ENCODE data around the gene TMEM131. TPM values are rescaled to one million over a fixed set of nuclear protein-coding genes. Genes with fewer than 3 reads are reported as not detected.

TMEM131 gene
- total and polyA plus RNA-seq, 2 experiments from 2014 or later = 9.2 to 22.7 TPM

DNA sequence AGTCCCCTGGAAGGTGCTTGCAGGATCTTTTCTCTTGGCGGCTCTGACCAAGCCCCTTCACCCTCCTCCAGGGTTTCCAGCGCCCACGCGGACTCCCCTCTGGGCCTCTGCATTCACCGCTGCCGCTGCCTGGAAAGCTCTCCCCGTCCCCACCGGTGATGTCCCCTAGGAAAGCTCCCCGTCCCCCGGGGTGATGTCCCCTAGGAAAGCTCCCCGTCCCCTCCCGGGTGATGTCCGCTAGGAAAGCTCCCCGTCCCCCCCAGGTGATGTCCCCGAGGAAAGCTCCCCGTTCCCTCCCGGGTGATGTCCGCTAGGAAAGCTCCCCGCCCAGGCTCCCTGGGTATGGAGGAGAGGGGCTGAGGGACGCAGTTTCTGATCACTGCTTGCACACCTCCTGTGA is 254.5 kb downstream of the TMEM131 start (continued):
- TF ChIP-seq, protein P1, sequence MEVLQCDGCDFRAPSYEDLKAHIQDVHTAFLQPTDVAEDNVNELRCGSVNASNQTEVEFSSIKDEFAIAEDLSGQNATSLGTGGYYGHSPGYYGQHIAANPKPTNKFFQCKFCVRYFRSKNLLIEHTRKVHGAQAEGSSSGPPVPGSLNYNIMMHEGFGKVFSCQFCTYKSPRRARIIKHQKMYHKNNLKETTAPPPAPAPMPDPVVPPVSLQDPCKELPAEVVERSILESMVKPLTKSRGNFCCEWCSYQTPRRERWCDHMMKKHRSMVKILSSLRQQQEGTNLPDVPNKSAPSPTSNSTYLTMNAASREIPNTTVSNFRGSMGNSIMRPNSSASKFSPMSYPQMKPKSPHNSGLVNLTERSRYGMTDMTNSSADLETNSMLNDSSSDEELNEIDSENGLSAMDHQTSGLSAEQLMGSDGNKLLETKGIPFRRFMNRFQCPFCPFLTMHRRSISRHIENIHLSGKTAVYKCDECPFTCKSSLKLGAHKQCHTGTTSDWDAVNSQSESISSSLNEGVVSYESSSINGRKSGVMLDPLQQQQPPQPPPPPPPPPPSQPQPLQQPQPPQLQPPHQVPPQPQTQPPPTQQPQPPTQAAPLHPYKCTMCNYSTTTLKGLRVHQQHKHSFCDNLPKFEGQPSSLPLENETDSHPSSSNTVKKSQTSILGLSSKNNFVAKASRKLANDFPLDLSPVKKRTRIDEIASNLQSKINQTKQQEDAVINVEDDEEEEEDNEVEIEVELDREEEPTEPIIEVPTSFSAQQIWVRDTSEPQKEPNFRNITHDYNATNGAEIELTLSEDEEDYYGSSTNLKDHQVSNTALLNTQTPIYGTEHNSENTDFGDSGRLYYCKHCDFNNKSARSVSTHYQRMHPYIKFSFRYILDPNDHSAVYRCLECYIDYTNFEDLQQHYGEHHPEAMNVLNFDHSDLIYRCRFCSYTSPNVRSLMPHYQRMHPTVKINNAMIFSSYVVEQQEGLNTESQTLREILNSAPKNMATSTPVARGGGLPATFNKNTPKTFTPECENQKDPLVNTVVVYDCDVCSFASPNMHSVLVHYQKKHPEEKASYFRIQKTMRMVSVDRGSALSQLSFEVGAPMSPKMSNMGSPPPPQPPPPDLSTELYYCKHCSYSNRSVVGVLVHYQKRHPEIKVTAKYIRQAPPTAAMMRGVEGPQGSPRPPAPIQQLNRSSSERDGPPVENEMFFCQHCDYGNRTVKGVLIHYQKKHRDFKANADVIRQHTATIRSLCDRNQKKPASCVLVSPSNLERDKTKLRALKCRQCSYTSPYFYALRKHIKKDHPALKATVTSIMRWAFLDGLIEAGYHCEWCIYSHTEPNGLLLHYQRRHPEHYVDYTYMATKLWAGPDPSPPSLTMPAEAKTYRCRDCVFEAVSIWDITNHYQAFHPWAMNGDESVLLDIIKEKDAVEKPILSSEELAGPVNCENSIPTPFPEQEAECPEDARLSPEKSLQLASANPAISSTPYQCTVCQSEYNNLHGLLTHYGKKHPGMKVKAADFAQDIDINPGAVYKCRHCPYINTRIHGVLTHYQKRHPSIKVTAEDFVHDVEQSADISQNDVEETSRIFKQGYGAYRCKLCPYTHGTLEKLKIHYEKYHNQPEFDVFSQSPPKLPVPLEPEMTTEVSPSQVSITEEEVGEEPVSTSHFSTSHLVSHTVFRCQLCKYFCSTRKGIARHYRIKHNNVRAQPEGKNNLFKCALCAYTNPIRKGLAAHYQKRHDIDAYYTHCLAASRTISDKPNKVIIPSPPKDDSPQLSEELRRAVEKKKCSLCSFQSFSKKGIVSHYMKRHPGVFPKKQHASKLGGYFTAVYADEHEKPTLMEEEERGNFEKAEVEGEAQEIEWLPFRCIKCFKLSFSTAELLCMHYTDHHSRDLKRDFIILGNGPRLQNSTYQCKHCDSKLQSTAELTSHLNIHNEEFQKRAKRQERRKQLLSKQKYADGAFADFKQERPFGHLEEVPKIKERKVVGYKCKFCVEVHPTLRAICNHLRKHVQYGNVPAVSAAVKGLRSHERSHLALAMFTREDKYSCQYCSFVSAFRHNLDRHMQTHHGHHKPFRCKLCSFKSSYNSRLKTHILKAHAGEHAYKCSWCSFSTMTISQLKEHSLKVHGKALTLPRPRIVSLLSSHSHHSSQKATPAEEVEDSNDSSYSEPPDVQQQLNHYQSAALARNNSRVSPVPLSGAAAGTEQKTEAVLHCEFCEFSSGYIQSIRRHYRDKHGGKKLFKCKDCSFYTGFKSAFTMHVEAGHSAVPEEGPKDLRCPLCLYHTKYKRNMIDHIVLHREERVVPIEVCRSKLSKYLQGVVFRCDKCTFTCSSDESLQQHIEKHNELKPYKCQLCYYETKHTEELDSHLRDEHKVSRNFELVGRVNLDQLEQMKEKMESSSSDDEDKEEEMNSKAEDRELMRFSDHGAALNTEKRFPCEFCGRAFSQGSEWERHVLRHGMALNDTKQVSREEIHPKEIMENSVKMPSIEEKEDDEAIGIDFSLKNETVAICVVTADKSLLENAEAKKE (CRISPR knock-in tag; IDR thresholded peaks at IDR 0.05) = no peak
- no peak for TF ChIP-seq STAT1 (IDR thresholded peaks at IDR 0.05; ENCODE audit: unreplicated experiment)
- no peak for TF ChIP-seq EZH2phosphoT487 (IDR thresholded peaks at IDR 0.05; ENCODE audit: unreplicated experiment)
- no peak for TF ChIP-seq JUNB (IDR thresholded peaks at IDR 0.05; ENCODE audit: unreplicated experiment)
- no peak for TF ChIP-seq EZH2 (IDR thresholded peaks at IDR 0.05; ENCODE audit: low read depth, unreplicated experiment)
- no peak for TF ChIP-seq NANOG (IDR thresholded peaks at IDR 0.05; ENCODE audit: borderline replicate concordance)
- no peak for TF ChIP-seq CREB1 (CRISPR knock-in tag; IDR thresholded peaks at IDR 0.05; ENCODE audit: low read depth)
- no peak for TF ChIP-seq ZNF331 (CRISPR knock-in tag; IDR thresholded peaks at IDR 0.05; ENCODE audit: low read depth)
- TF ChIP-seq, protein P2, sequence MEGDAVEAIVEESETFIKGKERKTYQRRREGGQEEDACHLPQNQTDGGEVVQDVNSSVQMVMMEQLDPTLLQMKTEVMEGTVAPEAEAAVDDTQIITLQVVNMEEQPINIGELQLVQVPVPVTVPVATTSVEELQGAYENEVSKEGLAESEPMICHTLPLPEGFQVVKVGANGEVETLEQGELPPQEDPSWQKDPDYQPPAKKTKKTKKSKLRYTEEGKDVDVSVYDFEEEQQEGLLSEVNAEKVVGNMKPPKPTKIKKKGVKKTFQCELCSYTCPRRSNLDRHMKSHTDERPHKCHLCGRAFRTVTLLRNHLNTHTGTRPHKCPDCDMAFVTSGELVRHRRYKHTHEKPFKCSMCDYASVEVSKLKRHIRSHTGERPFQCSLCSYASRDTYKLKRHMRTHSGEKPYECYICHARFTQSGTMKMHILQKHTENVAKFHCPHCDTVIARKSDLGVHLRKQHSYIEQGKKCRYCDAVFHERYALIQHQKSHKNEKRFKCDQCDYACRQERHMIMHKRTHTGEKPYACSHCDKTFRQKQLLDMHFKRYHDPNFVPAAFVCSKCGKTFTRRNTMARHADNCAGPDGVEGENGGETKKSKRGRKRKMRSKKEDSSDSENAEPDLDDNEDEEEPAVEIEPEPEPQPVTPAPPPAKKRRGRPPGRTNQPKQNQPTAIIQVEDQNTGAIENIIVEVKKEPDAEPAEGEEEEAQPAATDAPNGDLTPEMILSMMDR (conservative IDR thresholded peaks at IDR 0.05; ENCODE audit: low read depth in 2 of 2) = no peak
- TF ChIP-seq POLR2AphosphoS5 (IDR thresholded peaks at IDR 0.05; ENCODE audit: low read depth) = no peak
- TF ChIP-seq, protein P3, sequence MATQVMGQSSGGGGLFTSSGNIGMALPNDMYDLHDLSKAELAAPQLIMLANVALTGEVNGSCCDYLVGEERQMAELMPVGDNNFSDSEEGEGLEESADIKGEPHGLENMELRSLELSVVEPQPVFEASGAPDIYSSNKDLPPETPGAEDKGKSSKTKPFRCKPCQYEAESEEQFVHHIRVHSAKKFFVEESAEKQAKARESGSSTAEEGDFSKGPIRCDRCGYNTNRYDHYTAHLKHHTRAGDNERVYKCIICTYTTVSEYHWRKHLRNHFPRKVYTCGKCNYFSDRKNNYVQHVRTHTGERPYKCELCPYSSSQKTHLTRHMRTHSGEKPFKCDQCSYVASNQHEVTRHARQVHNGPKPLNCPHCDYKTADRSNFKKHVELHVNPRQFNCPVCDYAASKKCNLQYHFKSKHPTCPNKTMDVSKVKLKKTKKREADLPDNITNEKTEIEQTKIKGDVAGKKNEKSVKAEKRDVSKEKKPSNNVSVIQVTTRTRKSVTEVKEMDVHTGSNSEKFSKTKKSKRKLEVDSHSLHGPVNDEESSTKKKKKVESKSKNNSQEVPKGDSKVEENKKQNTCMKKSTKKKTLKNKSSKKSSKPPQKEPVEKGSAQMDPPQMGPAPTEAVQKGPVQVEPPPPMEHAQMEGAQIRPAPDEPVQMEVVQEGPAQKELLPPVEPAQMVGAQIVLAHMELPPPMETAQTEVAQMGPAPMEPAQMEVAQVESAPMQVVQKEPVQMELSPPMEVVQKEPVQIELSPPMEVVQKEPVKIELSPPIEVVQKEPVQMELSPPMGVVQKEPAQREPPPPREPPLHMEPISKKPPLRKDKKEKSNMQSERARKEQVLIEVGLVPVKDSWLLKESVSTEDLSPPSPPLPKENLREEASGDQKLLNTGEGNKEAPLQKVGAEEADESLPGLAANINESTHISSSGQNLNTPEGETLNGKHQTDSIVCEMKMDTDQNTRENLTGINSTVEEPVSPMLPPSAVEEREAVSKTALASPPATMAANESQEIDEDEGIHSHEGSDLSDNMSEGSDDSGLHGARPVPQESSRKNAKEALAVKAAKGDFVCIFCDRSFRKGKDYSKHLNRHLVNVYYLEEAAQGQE (IDR thresholded peaks at IDR 0.05; ENCODE audit: unreplicated experiment) = no peak
- TF ChIP-seq ZNF114 (CRISPR knock-in tag; IDR thresholded peaks at IDR 0.05) = no peak
